ENCODE results near the gene RNF20. TPM values are rescaled to one million over a fixed set of nuclear protein-coding genes. Genes with fewer than 3 reads are reported as not detected.

The RNF20 gene
- total and polyA plus RNA-seq, 2 of the 13 experiments (the other 11 are each of a cell fraction or from before 2014, with no cell fraction given), result 12.7 to 37.6 TPM

DNA sequence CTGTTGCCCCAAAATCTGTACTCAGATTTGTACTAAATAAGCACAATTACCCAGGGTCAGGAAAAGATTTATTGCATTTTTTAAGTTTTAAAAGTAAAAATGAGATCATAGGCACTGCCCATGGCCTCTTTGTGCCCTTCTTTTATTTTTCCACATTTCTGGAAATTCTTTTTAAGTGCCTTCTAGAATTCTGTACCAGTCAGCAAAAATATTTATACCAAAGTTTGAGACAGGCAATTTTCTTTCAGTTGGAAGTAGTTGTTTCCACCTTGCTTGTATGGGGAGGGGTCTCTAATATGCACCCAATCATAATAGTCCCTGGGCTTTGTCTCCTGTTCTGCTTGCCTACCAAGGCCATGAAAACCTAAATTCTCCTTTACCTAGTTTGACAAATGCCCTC lies 5.6 kb upstream of the RNF20 start:
- TF ChIP-seq ZNF605 (CRISPR knock-in tag; IDR thresholded peaks at IDR 0.05) (no peak), MAFK (conservative IDR thresholded peaks at IDR 0.05 in 1 of 2, IDR thresholded peaks at IDR 0.05 in 1 of 2; ENCODE audit: low read length in 2 of 2) (peak; percentile 64 to 93), MAFF (IDR thresholded peaks at IDR 0.05; ENCODE audit: low read depth, low read length) (peak; percentile 86)
- Histone ChIP-seq H3K79me2 (ENCODE audit: insufficient read depth, low read length) (no peaks in the 10 kb centered on the region), H4K20me1 (ENCODE audit: insufficient read depth, low read length) (no peaks in the 10 kb centered on the region), H3K9me3 (ENCODE audit: low read length) (no peaks in the 10 kb centered on the region), H3K4me1 (ENCODE audit: insufficient read depth, low read length) (peaks cover 3% of the 10 kb centered on the region), H2AFZ (ENCODE audit: low read length) (no peak overlapping the region), H3K4me2 (ENCODE audit: low read depth, low read length) (no peak overlapping the region), H3K27me3 (ENCODE audit: control insufficient read depth in 1 of 2, insufficient read depth in 2 of 2, low read length in 2 of 2) (peaks cover 0 to 6% of the 10 kb centered on the region in 2 experiments; a peak in 2 of 5 replicates), H3K9ac (ENCODE audit: insufficient read depth, low read depth, low read length) (no peak overlapping the region), H3K36me3 (replicated peaks in 1 of 2; ENCODE audit: control insufficient read depth in 1 of 2, insufficient read depth in 2 of 2, low read length in 2 of 2) (no peaks in the 10 kb centered on the region), H3K27ac (ENCODE audit: extremely low read length, insufficient read depth, low read length) (no peak overlapping the region), H3K4me3 (replicated peaks in 1 of 3; ENCODE audit: insufficient read depth in 1 of 3, low read depth in 2 of 3, low read length in 3 of 3) (no peak overlapping the region)
- in situ Hi-C loops (cut with HindIII; ENCODE audit: extremely low pct_ligation_motif_present, low pct_unique_long_range_greater_than_20kb), result loop anchor here (25.0 kb wide), 1 partner anchor 816 kb away; no protein-coding TSS in a partner anchor
- intact Hi-C loops (cut with micrococcal nuclease; ENCODE audit: unreplicated experiment), result no loop called here
- no peak for FAIRE-seq
- CTCF ChIA-PET (ENCODE audit: low intra/inter-chr PET ratio, low total read pairs), result no interaction called here
- POLR2A ChIA-PET, result interaction anchor here (1.0 kb wide), 1 partner anchor 82 kb away, joined by 3 read pairs; no protein-coding TSS in a partner anchor
- no peak for DNase-seq (ENCODE audit: low spot score)
- no peak for ATAC-seq
- BruUV-seq (replicated peaks), result no TSS peak

DNA sequence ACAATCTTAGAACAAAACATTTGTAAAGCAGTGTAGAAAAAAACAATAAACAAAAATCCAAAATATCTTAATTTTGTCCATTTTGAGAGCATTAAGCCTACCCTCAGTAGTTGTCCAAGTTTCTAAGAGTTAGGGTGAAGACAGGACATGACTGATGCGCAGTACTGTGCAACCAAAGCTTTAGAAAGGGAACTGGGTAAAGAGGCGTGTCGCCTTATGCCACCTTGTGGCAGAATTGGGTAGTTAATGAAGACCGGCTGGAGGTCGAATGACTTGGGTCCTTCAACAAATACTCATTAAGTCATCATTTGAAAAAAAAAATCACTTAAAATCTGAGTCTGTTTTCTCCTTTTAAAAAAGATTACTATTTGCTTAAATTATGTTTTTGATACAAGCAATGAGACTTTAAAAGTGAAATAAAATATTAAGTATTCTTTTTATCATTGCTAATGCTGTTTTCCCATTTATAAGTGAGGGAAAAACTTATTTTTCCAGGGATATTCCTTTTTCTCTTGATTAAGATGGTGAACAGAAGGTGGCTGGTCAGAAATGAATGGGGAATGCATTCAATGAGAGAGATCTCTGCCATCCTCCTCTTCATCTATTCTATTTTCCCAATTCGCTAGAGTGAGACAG lies 3.5 kb upstream of the RNF20 start:
- H3K79me2 ChIP-seq (ENCODE audit: insufficient read depth, low read length), result peaks cover 8% of the 10 kb centered on the region
- no peak overlapping the region for H2AFZ ChIP-seq (ENCODE audit: low read length)
- H4K20me1 ChIP-seq (ENCODE audit: insufficient read depth, low read length), result no peaks in the 10 kb centered on the region
- POLR2A ChIA-PET, result interaction anchor here (1.0 kb wide), 1 partner anchor 132 kb away, joined by 3 read pairs; the partner anchor contains the start of genes MRPL50 and ZNF189
- no peak overlapping the region for H3K4me2 ChIP-seq (ENCODE audit: low read depth, low read length)
- ATAC-seq (peak; percentile 45), FAIRE-seq (peak; percentile 86), DNase-seq (ENCODE audit: low spot score) (peak; percentile 67)
- CTCF ChIA-PET (ENCODE audit: low intra/inter-chr PET ratio, low total read pairs), result interaction anchor here (1.3 to 2.5 kb wide), 4 partner anchors 65 to 411 kb away, joined by 3 to 32 read pairs (median 6); no protein-coding TSS in a partner anchor
- TF ChIP-seq ZNF3 (CRISPR knock-in tag; IDR thresholded peaks at IDR 0.05) (no peak), KDM1A (CRISPR knock-in tag; IDR thresholded peaks at IDR 0.05) (no peak), SMC3 (IDR thresholded peaks at IDR 0.05; ENCODE audit: low read length) (peak; percentile 85), RAD21 (CRISPR knock-in tag; IDR thresholded peaks at IDR 0.05) (peak; percentile 47; the same call in 1 of the 2 replicates), STAG1 (CRISPR knock-in tag; IDR thresholded peaks at IDR 0.05) (peak; percentile 73), SP1 (IDR thresholded peaks at IDR 0.05) (no peak), SP1 (CRISPR knock-in tag; IDR thresholded peaks at IDR 0.05) (0 out of 2 replicates have a peak, but pooled peaks have one; percentile 23), SIN3B (IDR thresholded peaks at IDR 0.05; ENCODE audit: low read length) (no peak), SRF (IDR thresholded peaks at IDR 0.05; ENCODE audit: low read depth, low read length) (no peak), PTBP1 (IDR thresholded peaks at IDR 0.05; ENCODE audit: low read depth, low read length, poor library complexity, severe bottlenecking) (no peak), PPARG (CRISPR knock-in tag; conservative IDR thresholded peaks at IDR 0.05) (peak; percentile 38; the same call in 1 of the 2 replicates), MIXL1 (CRISPR knock-in tag; IDR thresholded peaks at IDR 0.05) (peak; percentile 54; the same call in 1 of the 2 replicates), HNRNPK (IDR thresholded peaks at IDR 0.05; ENCODE audit: low read depth, low read length, poor library complexity, severe bottlenecking) (no peak)
- TF ChIP-seq, protein P1, sequence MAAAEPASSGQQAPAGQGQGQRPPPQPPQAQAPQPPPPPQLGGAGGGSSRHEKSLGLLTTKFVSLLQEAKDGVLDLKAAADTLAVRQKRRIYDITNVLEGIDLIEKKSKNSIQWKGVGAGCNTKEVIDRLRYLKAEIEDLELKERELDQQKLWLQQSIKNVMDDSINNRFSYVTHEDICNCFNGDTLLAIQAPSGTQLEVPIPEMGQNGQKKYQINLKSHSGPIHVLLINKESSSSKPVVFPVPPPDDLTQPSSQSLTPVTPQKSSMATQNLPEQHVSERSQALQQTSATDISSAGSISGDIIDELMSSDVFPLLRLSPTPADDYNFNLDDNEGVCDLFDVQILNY (CRISPR knock-in tag; conservative IDR thresholded peaks at IDR 0.05), result no peak
- TF ChIP-seq, protein P2, sequence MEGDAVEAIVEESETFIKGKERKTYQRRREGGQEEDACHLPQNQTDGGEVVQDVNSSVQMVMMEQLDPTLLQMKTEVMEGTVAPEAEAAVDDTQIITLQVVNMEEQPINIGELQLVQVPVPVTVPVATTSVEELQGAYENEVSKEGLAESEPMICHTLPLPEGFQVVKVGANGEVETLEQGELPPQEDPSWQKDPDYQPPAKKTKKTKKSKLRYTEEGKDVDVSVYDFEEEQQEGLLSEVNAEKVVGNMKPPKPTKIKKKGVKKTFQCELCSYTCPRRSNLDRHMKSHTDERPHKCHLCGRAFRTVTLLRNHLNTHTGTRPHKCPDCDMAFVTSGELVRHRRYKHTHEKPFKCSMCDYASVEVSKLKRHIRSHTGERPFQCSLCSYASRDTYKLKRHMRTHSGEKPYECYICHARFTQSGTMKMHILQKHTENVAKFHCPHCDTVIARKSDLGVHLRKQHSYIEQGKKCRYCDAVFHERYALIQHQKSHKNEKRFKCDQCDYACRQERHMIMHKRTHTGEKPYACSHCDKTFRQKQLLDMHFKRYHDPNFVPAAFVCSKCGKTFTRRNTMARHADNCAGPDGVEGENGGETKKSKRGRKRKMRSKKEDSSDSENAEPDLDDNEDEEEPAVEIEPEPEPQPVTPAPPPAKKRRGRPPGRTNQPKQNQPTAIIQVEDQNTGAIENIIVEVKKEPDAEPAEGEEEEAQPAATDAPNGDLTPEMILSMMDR (CRISPR knock-in tag; IDR thresholded peaks at IDR 0.05), result peak; percentile 81
- H3K9ac ChIP-seq (ENCODE audit: insufficient read depth, low read depth, low read length), result no peak overlapping the region
- intact Hi-C loops (cut with micrococcal nuclease; ENCODE audit: unreplicated experiment), result loop anchor here (1.0 to 10.0 kb wide), 5 partner anchors 65 to 928 kb away; partner anchors contain the start of genes MRPL50 and ZNF189
- H3K4me1 ChIP-seq (ENCODE audit: insufficient read depth, low read length), result peaks cover 13% of the 10 kb centered on the region
- no TSS peak for BruUV-seq (replicated peaks)
- in situ Hi-C loops (cut with HindIII; ENCODE audit: extremely low pct_ligation_motif_present, low pct_unique_long_range_greater_than_20kb), result loop anchor here (5.0 to 25.0 kb wide), 5 partner anchors 73 to 818 kb away; partner anchors contain the start of genes MRPL50 and ZNF189
- H3K27me3 ChIP-seq (ENCODE audit: control insufficient read depth in 1 of 2, insufficient read depth in 2 of 2, low read length in 2 of 2), result no peaks in the 10 kb centered on the region; a peak in 2 of 5 replicates
- H3K36me3 ChIP-seq (replicated peaks in 1 of 2; ENCODE audit: control insufficient read depth in 1 of 2, insufficient read depth in 2 of 2, low read length in 2 of 2), result no peaks in the 10 kb centered on the region
- no peaks in the 10 kb centered on the region for H3K9me3 ChIP-seq (ENCODE audit: low read length)
- 19% methylated on average over 6 of the region's 6 CpGs for WGBS (ENCODE audit: low lambda C conversion rate)
- H3K27ac ChIP-seq (ENCODE audit: extremely low read length, insufficient read depth, low read length), result no peak overlapping the region
- H3K4me3 ChIP-seq (replicated peaks in 1 of 3; ENCODE audit: insufficient read depth in 1 of 3, low read depth in 2 of 3, low read length in 3 of 3), result no peak overlapping the region

Measured in HepG2 (cell line).